Fibroblast of mammary gland (primary cell): ENCODE data around the gene ATP13A1.
A peak's percentile ranks its signal among the peaks of the same experiment; 100 is the strongest.

Experiments used
- DNase-seq: peaks from one replicate; pipeline ENCODE4 v3.0.0-alpha.2; 2010; ENCODE audit warnings: low read depth
- H3K4me3 ChIP-seq: 2 replicates; pipeline ENCODE4 v1.5.1; 2011; ENCODE audit warnings: low read depth, mild to moderate bottlenecking, low read length, moderate library complexity; ENCODE audit not compliant: control insufficient read depth
- CTCF ChIP-seq: conservative IDR thresholded peaks from 2 replicates; pipeline ENCODE4 v1.5.1; 2011; ENCODE audit warnings: low read depth, low read length, inconsistent platforms; ENCODE audit not compliant: control insufficient read depth, insufficient read depth

ATP13A1 gene

DNA sequence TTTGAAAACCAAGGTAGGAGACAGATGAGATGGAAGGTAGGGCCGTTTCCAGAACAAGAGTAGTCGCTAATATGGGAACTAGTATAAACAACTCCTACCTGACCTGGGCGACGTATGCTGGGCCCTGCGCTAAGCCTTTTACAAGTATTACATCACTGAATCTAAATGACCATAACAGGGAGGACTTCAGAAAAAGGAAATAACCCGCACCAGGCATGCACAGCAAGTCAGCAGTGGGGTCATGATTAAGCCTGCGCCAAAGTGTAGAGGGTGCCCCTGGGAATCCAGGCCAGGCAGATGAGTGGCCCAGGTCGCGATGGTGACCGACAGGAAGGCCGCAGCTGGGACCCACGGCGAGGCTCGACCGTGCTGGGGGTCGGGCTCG lies 613 bp downstream of the ATP13A1 start:
- no peak for TF ChIP-seq CTCF
- H3K4me3 ChIP-seq, result peak overlapping the region; percentile 88
- peak; percentile 29 for DNase-seq

DNA sequence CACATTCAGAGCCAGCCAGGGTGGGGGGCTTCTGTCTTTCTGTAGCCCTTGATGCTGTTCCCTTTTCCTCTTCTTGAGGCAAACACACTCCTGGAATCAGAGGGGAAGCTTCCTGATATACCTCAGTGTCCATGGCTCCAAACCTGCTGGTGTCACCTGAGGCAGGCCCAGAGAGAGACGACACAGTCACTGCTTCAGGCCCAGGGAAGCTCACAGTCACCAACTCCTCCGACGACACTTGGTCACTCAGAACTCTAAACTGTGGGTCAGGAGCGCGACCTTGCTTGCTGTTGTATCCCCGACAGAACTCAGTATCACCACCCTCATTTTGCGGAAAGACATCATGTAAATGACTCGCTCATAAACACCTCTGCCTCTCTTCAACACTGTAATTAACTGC lies 1.1 kb downstream of the ATP13A1 start:
- no peak for TF ChIP-seq CTCF
- peak overlapping the region; percentile 88 for H3K4me3 ChIP-seq
- DNase-seq, result no peak

- no peak for DNase-seq
- no peak overlapping the region for H3K4me3 ChIP-seq
- no peak for TF ChIP-seq CTCF
Observed at GRCh38 chr19:19661675-19662251, 1.7 kb downstream of the ATP13A1 start.

DNA sequence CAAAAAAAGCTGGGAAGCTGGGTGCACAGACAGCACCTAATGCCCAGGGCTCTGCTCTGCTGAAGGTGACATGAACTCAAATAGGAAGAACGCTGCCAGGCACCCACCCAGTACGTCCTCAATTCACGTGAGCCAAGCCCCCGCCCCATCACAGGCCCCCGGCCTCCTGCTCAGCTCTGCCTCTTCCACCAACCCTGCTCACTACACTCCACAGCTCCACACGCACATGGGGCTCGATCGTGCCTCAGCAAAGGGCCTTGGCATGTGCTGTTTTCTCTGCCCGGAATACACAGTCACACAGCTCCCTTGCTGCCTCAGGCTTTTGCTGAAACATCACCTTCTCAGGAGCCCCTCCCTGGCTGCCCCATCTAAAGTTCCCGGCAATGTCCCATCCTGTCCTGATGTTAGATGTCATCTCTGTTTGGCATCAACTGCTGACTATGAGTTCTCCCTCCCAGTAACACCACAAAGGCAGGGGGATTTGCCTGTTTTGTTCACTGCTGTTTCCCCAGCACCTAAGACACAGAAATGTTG lies 2.3 kb downstream of the ATP13A1 start:
- no peak for TF ChIP-seq CTCF
- no peak overlapping the region for H3K4me3 ChIP-seq
- no peak for DNase-seq

DNA sequence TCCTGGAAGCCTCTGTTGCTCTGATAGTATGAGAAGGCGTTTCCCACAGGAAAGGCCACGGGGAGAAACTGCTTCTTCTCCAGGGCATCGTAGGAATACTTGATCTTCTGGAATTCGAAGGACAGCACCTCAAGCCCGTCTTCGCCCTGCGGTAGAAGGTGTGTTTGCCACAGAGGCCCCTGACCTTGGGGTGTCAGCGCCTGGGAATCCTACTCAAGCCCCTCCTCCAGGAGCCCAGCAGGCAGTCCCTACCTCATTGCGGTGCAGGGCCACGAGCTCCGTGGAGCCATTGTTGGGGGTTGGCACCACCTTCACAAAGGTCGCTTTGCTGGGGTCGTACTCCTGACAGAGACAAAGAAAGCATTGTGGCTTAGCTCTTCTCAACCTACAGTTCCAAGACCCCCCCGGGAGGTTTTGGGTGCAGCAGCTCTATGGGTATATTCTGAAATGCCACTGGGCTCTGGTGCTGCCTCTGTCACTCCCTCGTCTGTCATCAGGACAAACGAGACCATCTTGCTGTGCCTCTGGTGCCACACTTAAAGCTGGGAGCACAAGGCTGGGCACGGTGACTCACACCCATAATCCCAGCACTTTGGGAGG lies 3.7 kb downstream of the ATP13A1 start:
- DNase-seq, result no peak
- TF ChIP-seq CTCF, result no peak
- no peak overlapping the region for H3K4me3 ChIP-seq

GRCh38 chr19:19657397-19657783 lies 6.1 kb downstream of the ATP13A1 start:
- no peak overlapping the region for H3K4me3 ChIP-seq
- TF ChIP-seq CTCF, result no peak
- DNase-seq, result peak; percentile 49
